Progenitor cell of endocrine pancreas (in vitro differentiated cells): Measurements from ENCODE around the gene DCTN3. TPM values are rescaled to one million over a fixed set of nuclear protein-coding genes. Genes with fewer than 3 reads are reported as not detected.

ENCODE experiments used
- DNase-seq: peaks from one replicate; pipeline ENCODE4 v3.0.0; 2021; ENCODE audit warnings: low spot score; ENCODE audit not compliant: unreplicated experiment
- H3K27ac Mint-ChIP-seq: 2 replicates; pipeline ENCODE4 v1.8.0; 2021; ENCODE audit warnings: mild to moderate bottlenecking, moderate library complexity, mixed read lengths
- H3K27me3 Mint-ChIP-seq: 2 replicates; pipeline ENCODE4 v1.8.0; 2021; ENCODE audit warnings: mixed read lengths
- H3K36me3 Mint-ChIP-seq: 2 replicates; pipeline ENCODE4 v1.8.0; 2022; ENCODE audit warnings: mixed read lengths; ENCODE audit not compliant: insufficient read depth
- H3K4me1 Mint-ChIP-seq: 2 replicates; pipeline ENCODE4 v1.8.0; 2021; ENCODE audit warnings: low read depth, mixed read lengths
- H3K4me3 Mint-ChIP-seq: 2 replicates; pipeline ENCODE4 v1.8.0; 2021; ENCODE audit warnings: low read depth, mild to moderate bottlenecking, moderate library complexity, mixed read lengths
- H3K9me3 Mint-ChIP-seq: 2 replicates; pipeline ENCODE4 v1.8.0; 2021; ENCODE audit warnings: low read depth, mixed read lengths
- total RNA-seq: library from RNA; stranded (reverse); gene quantifications from 2 replicates; pipeline ENCODE4 v1.2.1, GENCODE V29; 2021
- TF ChIP-seq, protein P1 (sequence below): fragments of 200-600 bp; sonication (generic); IDR thresholded peaks from one replicate; pipeline ENCODE4 v1.5.0; 2021; ENCODE audit warnings: antibody characterized with exemption, mild to moderate bottlenecking; ENCODE audit not compliant: unreplicated experiment

DCTN3 gene
- total RNA-seq, 1 donor from 2014 or later, result 101 TPM

DNA sequence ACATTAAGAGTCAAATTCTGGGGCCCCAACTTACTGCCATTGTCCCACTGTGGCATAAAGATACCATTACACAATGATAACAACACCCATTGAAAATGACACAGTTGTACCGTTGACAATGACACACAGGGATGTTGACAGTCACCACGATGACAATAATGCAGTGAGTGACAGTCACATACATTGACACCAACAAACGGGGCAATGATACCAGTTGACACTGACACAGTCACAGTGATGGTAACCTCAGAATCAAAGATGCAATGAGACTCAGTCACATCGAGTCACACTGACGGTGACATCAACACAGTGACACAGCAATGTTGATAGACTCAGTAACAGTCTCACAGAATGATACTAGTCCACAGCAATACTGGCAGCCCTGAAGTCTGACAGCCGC lies 47.7 kb downstream of the DCTN3 start:
- Mint-ChIP-seq H3K4me1 (peaks cover 11% of the 10 kb centered on the region), H3K9me3 (no peaks in the 10 kb centered on the region), H3K27ac (no peak overlapping the region), H3K4me3 (no peak overlapping the region), H3K27me3 (peaks cover 74% of the 10 kb centered on the region), H3K36me3 (no peaks in the 10 kb centered on the region)
- TF ChIP-seq, protein P1, sequence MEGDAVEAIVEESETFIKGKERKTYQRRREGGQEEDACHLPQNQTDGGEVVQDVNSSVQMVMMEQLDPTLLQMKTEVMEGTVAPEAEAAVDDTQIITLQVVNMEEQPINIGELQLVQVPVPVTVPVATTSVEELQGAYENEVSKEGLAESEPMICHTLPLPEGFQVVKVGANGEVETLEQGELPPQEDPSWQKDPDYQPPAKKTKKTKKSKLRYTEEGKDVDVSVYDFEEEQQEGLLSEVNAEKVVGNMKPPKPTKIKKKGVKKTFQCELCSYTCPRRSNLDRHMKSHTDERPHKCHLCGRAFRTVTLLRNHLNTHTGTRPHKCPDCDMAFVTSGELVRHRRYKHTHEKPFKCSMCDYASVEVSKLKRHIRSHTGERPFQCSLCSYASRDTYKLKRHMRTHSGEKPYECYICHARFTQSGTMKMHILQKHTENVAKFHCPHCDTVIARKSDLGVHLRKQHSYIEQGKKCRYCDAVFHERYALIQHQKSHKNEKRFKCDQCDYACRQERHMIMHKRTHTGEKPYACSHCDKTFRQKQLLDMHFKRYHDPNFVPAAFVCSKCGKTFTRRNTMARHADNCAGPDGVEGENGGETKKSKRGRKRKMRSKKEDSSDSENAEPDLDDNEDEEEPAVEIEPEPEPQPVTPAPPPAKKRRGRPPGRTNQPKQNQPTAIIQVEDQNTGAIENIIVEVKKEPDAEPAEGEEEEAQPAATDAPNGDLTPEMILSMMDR, result no peak
- no peak for DNase-seq

- TF ChIP-seq, protein P1, result no peak
- Mint-ChIP-seq H3K36me3 (no peaks in the 10 kb centered on the region), H3K4me3 (no peak overlapping the region), H3K4me1 (peaks cover 7% of the 10 kb centered on the region), H3K27me3 (peaks cover 74% of the 10 kb centered on the region), H3K9me3 (no peaks in the 10 kb centered on the region), H3K27ac (no peak overlapping the region)
- no peak for DNase-seq
Measured at GRCh38 chr9:34572092-34572491, 48.2 kb downstream of the DCTN3 start.

DNA sequence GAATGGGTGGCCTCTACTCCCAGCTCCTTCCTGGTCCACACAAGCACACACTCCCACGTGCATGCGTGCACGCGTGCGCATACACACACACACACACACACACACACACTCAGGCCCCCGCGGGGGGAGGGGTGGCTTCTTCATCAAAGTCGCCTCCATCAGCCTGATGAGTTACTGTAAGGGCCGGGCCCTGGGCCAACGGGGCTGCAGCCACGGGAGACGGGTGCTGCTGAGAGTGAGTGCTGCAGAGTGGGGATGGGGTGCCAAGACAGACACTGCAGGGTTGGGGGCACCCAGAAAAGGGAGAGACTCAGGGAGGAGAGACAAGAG lies 48.8 kb downstream of the DCTN3 start:
- no peak for DNase-seq
- TF ChIP-seq, protein P1, result no peak
- Mint-ChIP-seq H3K9me3 (no peaks in the 10 kb centered on the region), H3K4me1 (peaks cover 4% of the 10 kb centered on the region), H3K36me3 (no peaks in the 10 kb centered on the region), H3K4me3 (no peak overlapping the region), H3K27ac (no peak overlapping the region), H3K27me3 (peaks cover 74% of the 10 kb centered on the region)

GRCh38 chr9:34570809-34571480 lies 49.4 kb downstream of the DCTN3 start:
- DNase-seq, result no peak
- peak overlapping the region; percentile 59 for H3K27ac Mint-ChIP-seq
- H3K36me3 Mint-ChIP-seq, result no peaks in the 10 kb centered on the region
- no peaks in the 10 kb centered on the region for H3K9me3 Mint-ChIP-seq
- H3K4me1 Mint-ChIP-seq, result peaks cover 3% of the 10 kb centered on the region
- TF ChIP-seq, protein P1, result no peak
- H3K4me3 Mint-ChIP-seq, result no peak overlapping the region
- H3K27me3 Mint-ChIP-seq, result peaks cover 69% of the 10 kb centered on the region

DNA sequence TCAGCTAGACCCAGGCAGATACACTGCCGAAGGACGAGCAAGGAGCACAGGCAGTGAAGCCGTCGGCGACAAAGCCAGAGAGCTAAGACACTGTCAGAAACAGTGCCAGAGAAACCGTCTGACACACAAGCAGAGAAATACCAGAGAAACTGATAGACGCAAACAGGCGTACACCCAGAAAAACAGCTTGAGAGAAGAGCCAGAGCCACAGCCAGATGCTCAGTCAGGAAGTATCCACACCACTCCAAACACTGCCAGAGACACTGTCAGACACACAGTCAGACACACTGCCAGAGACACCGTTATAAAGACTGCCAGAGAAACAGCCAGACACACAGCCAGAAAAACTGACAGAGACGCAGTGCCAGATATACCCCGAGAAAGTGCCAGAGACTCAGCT lies 49.9 kb downstream of the DCTN3 start:
- Mint-ChIP-seq H3K4me1 (peaks cover 1% of the 10 kb centered on the region), H3K36me3 (no peaks in the 10 kb centered on the region), H3K9me3 (no peaks in the 10 kb centered on the region), H3K4me3 (no peak overlapping the region), H3K27ac (no peak overlapping the region), H3K27me3 (peaks cover 66% of the 10 kb centered on the region)
- no peak for DNase-seq
- TF ChIP-seq, protein P1, result no peak
